Measurements from ENCODE around the gene FAM222A.

The FAM222A gene

GRCh38 chr12:109697270-109697553, 16.4 kb upstream of the FAM222A start:
- ATAC-seq = no peak
- TF ChIP-seq TSHZ2 (CRISPR knock-in tag; IDR thresholded peaks at IDR 0.05) = no peak
- peak; percentile 81 for TF ChIP-seq ZNF70 (CRISPR knock-in tag; IDR thresholded peaks at IDR 0.05)

GRCh38 chr12:109697877-109698468, 15.7 kb upstream of the FAM222A start:
- no peak for ATAC-seq
- TF ChIP-seq CREB5 (CRISPR knock-in tag; IDR thresholded peaks at IDR 0.05; ENCODE audit: low read depth) (no peak), CSRNP3 (CRISPR knock-in tag; IDR thresholded peaks at IDR 0.05) (no peak), ZNF8 (CRISPR knock-in tag; IDR thresholded peaks at IDR 0.05) (no peak)

GRCh38 chr12:109698820-109699219, 14.8 kb upstream of the FAM222A start:
- ATAC-seq = no peak
- no peak for TF ChIP-seq BACH2 (CRISPR knock-in tag; IDR thresholded peaks at IDR 0.05; ENCODE audit: borderline replicate concordance)
- TF ChIP-seq ZFP3 (CRISPR knock-in tag; IDR thresholded peaks at IDR 0.05) = no peak
- no peak for TF ChIP-seq PATZ1 (CRISPR knock-in tag; IDR thresholded peaks at IDR 0.05; ENCODE audit: borderline replicate concordance)
- no peak for TF ChIP-seq ESRRG (CRISPR knock-in tag; IDR thresholded peaks at IDR 0.05)
- no peak for TF ChIP-seq CREB5 (CRISPR knock-in tag; IDR thresholded peaks at IDR 0.05; ENCODE audit: low read depth)

GRCh38 chr12:109701064-109701463, 12.6 kb upstream of the FAM222A start:
- peak; percentile 28; the same call in 1 of the 3 replicates for ATAC-seq
- no peak for TF ChIP-seq ESRRG (CRISPR knock-in tag; IDR thresholded peaks at IDR 0.05)
- TF ChIP-seq ZFP3 (CRISPR knock-in tag; IDR thresholded peaks at IDR 0.05) = no peak
- no peak for TF ChIP-seq BACH2 (CRISPR knock-in tag; IDR thresholded peaks at IDR 0.05; ENCODE audit: borderline replicate concordance)
- no peak for TF ChIP-seq ZC3H10 (CRISPR knock-in tag; IDR thresholded peaks at IDR 0.05)
- TF ChIP-seq CSRNP3 (CRISPR knock-in tag; IDR thresholded peaks at IDR 0.05) = no peak
- no peak for TF ChIP-seq TSHZ2 (CRISPR knock-in tag; IDR thresholded peaks at IDR 0.05)
- no peak for TF ChIP-seq RARB (CRISPR knock-in tag; IDR thresholded peaks at IDR 0.05)

Data from SK-N-SH treated with all-trans-retinoic acid at 6 μM for 48 hours (cell line).